Measurements from ENCODE around the gene COL4A3. TPM values are rescaled to one million over a fixed set of nuclear protein-coding genes. Genes with fewer than 3 reads are reported as not detected.

Gene COL4A3
- total RNA-seq, 4 donors from 2014 or later = 0.41 to 20.9 (median 5.1) TPM; not detected in 1

DNA sequence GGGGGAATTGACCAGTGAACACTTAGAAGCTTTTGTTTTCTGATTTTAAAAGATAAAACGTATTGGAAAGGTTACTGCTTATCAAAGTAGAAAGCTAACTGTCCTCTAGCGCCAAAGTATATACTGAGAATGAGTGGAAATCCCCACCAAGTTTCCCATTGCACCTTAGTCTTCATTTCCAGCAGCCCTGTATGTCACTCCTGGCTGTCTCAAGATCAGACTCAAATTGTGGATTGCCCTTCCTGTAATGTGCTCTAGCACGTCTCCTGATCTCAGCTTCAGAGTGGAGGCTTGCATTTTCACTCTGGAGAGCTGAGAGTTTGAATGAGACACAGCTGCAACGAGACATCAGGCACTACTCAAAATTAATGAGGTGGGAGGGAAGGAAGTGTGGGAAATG is 187.2 kb downstream of the COL4A3 start:
- no peak overlapping the region for H3K4me3 ChIP-seq
- in situ Hi-C loops (cut with MboI; ENCODE audit: low pct_ligation_motif_present in 1 of 4, low pct_unique_long_range_greater_than_20kb in 1 of 4, low sequenced_read_pairs in 3 of 4) (no loop called here), intact Hi-C loops (cut with DNase I; ENCODE audit: low total_unique reads) (no loop called here)
- no peak overlapping the region for H3K27ac ChIP-seq
- 33 to 75% methylated on average over 3 to 4 of the region's 4 CpGs for WGBS, 2 donors (ENCODE audit: low coverage in 1 of 2)
- no peaks in the 10 kb centered on the region for H3K27me3 ChIP-seq
- H3K9me3 ChIP-seq = no peaks in the 10 kb centered on the region
- peaks cover 0 to 14% (median 0%) of the 10 kb centered on the region in 4 donors for H3K36me3 ChIP-seq
- no peaks in the 10 kb centered on the region for H3K4me1 ChIP-seq
- TF ChIP-seq POLR2A (IDR thresholded peaks at IDR 0.05) (no peak), POLR2AphosphoS5 (IDR thresholded peaks at IDR 0.05) (no peak), EP300 (IDR thresholded peaks at IDR 0.05; ENCODE audit: low read depth) (no peak)
- TF ChIP-seq, protein P1, sequence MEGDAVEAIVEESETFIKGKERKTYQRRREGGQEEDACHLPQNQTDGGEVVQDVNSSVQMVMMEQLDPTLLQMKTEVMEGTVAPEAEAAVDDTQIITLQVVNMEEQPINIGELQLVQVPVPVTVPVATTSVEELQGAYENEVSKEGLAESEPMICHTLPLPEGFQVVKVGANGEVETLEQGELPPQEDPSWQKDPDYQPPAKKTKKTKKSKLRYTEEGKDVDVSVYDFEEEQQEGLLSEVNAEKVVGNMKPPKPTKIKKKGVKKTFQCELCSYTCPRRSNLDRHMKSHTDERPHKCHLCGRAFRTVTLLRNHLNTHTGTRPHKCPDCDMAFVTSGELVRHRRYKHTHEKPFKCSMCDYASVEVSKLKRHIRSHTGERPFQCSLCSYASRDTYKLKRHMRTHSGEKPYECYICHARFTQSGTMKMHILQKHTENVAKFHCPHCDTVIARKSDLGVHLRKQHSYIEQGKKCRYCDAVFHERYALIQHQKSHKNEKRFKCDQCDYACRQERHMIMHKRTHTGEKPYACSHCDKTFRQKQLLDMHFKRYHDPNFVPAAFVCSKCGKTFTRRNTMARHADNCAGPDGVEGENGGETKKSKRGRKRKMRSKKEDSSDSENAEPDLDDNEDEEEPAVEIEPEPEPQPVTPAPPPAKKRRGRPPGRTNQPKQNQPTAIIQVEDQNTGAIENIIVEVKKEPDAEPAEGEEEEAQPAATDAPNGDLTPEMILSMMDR (IDR thresholded peaks at IDR 0.05) = no peak
- no peak for DNase-seq

DNA sequence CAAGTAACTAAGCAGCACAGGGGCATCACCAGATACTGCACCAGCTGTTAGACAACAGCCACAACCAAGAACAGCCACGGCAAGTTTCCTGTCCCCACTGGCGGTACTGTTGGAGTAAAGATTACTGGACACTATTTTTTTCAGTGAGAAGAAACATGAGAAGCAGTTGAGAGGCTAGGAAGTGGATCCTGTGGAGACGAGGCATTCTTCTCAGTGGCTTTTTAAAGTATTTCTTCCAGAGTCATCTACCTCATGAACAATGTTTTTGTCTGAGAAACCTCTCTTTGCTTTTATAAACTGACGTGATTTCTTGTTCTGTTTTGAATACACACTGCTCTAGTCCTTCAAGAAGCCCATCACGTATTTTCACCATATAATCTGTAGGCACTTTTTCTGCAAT is 195.9 kb downstream of the COL4A3 start:
- Histone ChIP-seq H3K27ac (no peak overlapping the region), H3K4me3 (no peak overlapping the region), H3K9me3 (no peaks in the 10 kb centered on the region), H3K27me3 (no peaks in the 10 kb centered on the region), H3K36me3 (peaks cover 0 to 42% (median 10%) of the 10 kb centered on the region in 4 donors), H3K4me1 (no peaks in the 10 kb centered on the region)
- no peak for TF ChIP-seq EP300 (IDR thresholded peaks at IDR 0.05; ENCODE audit: low read depth)
- no peak for TF ChIP-seq POLR2AphosphoS5 (IDR thresholded peaks at IDR 0.05)
- TF ChIP-seq, protein P1 (IDR thresholded peaks at IDR 0.05) = no peak
- no peak for TF ChIP-seq POLR2A (IDR thresholded peaks at IDR 0.05)
- intact Hi-C loops (cut with DNase I; ENCODE audit: low total_unique reads) (no loop called here), in situ Hi-C loops (cut with MboI; ENCODE audit: low pct_ligation_motif_present in 1 of 4, low pct_unique_long_range_greater_than_20kb in 1 of 4, low sequenced_read_pairs in 3 of 4) (no loop called here)
- WGBS, 2 donors (ENCODE audit: low coverage in 1 of 2) = 87 to 88% methylated on average over 5 of the region's 5 CpGs
- no peak for DNase-seq

DNA sequence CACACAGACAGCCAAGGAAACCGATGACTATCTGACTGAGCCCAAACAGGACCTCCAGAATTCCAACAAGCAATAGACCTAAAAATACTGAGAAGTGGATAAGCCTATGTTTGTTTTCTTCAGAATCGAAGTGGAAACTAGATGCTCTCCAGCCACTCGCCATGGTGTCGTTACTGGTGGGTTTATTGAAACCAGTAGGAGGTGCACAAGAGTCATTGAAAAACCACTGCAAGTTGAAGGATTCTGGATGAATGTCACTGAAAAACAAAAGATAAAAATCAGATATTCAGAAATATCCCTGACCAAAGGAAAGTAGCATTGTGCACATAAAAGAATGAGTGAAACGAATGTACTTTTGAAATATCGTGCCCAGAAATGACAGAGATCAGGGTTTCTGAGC is 199.3 kb downstream of the COL4A3 start:
- H3K27me3 ChIP-seq = no peaks in the 10 kb centered on the region
- H3K9me3 ChIP-seq = no peaks in the 10 kb centered on the region
- intact Hi-C loops (cut with DNase I; ENCODE audit: low total_unique reads) (no loop called here), in situ Hi-C loops (cut with MboI; ENCODE audit: low pct_ligation_motif_present in 1 of 4, low pct_unique_long_range_greater_than_20kb in 1 of 4, low sequenced_read_pairs in 3 of 4) (no loop called here)
- H3K36me3 ChIP-seq = peaks cover 0 to 18% (median under 1%) of the 10 kb centered on the region in 4 donors
- H3K4me3 ChIP-seq = no peak overlapping the region
- no peak for DNase-seq
- H3K4me1 ChIP-seq = no peaks in the 10 kb centered on the region
- TF ChIP-seq POLR2AphosphoS5 (IDR thresholded peaks at IDR 0.05) (no peak), EP300 (IDR thresholded peaks at IDR 0.05; ENCODE audit: low read depth) (no peak), POLR2A (IDR thresholded peaks at IDR 0.05) (no peak)
- TF ChIP-seq, protein P1 (IDR thresholded peaks at IDR 0.05) = peak in 2 of 5 experiments; percentile 11 to 12
- 89 to 97% methylated on average over 6 of the region's 6 CpGs for WGBS, 2 donors (ENCODE audit: low coverage in 1 of 2)
- no peak overlapping the region for H3K27ac ChIP-seq

Other genes with a start within 250 kb of the COL4A3 start
- gene COL4A4, start 419 bp upstream of the COL4A3 start, total RNA-seq = 1 to 10 TPM; 1.5 to 4.6 (median 2.6) TPM
- gene MFF, start 160.6 kb downstream of the COL4A3 start, total RNA-seq = 100 to 1,000 TPM in 2 of 4 donors, 10 to 100 TPM in 2; 22.3 to 127 (median 103) TPM
- 10 to 100 TPM in 1 of 4 donors, 1 to 10 TPM in 1, under 1 TPM in 2; 0.40 to 10.2 (median 1.1) TPM for gene TM4SF20, start 214.7 kb downstream of the COL4A3 start, total RNA-seq
- not detected for gene SCYGR1, start 223.3 kb downstream of the COL4A3 start, total RNA-seq